Upper lobe of left lung (tissue), 6 donors: ENCODE results near the gene SRGAP3. TPM values are rescaled to one million over a fixed set of nuclear protein-coding genes. Genes with fewer than 3 reads are reported as not detected.

ENCODE experiments used
- ATAC-seq, 2 donors: fragments of 200-7000 bp; cut with Tn5 transposase; one replicate each; pipeline ENCODE4 v1.9.1; 2022; ENCODE audit warnings: mild to moderate bottlenecking in 2 of 2, moderate library complexity in 2 of 2; ENCODE audit not compliant: low FRiP score in 2 of 2
- DNase-seq, 2 donors: peaks; one replicate each; pipeline ENCODE4 v3.0.0-alpha.2; 2019 to 2020
- H3K27ac ChIP-seq, 4 donors: fragments of 200-600 bp; sonication (generic); one replicate each; pipeline ENCODE4 v1.5.1; 2016 to 2019
- H3K27me3 ChIP-seq, 4 donors: fragments of 200-600 bp; sonication (generic); one replicate each; pipeline ENCODE4 v1.5.1; 2017 to 2019
- H3K36me3 ChIP-seq, 4 donors: fragments of 200-600 bp; sonication (generic); one replicate each; pipeline ENCODE4 v1.5.1; 2016 to 2019
- H3K4me1 ChIP-seq, 4 donors: fragments of 200-600 bp; sonication (generic); one replicate each; pipeline ENCODE4 v1.5.1; 2018 to 2019
- H3K4me3 ChIP-seq, 4 donors: fragments of 200-600 bp; sonication (generic); one replicate each; pipeline ENCODE4 v1.5.1; 2017 to 2019; ENCODE audit warnings: mild to moderate bottlenecking in 2 of 4, moderate library complexity in 1 of 4
- H3K9me3 ChIP-seq, 4 donors: fragments of 200-600 bp; sonication (generic); one replicate each; pipeline ENCODE4 v1.5.1; 2018 to 2019
- CTCF ChIP-seq, 6 experiments: fragments of 450-650 bp in 4 of 6; fragments of 200-600 bp in 2 of 6; sonication (generic) in 2 of 6; IDR thresholded peaks; one replicate each; pipeline ENCODE4 v1.5.1; 2016 to 2019; ENCODE audit warnings: antibody characterized with exemption in 6 of 6
- EP300 ChIP-seq, 4 donors: sonication (generic); formaldehyde crosslinking; IDR thresholded peaks; one replicate each; pipeline ENCODE4 v1.5.1; 2017; ENCODE audit warnings: antibody characterized with exemption in 4 of 4, control low read depth in 2 of 4
- POLR2A ChIP-seq, 4 donors: fragments of 450-650 bp; IDR thresholded peaks; one replicate each; pipeline ENCODE4 v1.5.1; 2016 to 2017; ENCODE audit warnings: antibody characterized with exemption in 4 of 4, mild to moderate bottlenecking in 2 of 4
- POLR2AphosphoS5 ChIP-seq, 2 donors: sonication (generic); formaldehyde crosslinking; IDR thresholded peaks; one replicate each; pipeline ENCODE4 v1.5.1; 2017; ENCODE audit warnings: antibody characterized with exemption in 2 of 2
- WGBS, 2 donors: methylation state at CpG; one replicate each; pipeline ENCODE4 v1.1.5; 2017 to 2018; 5-methylcytosine and 5-hydroxymethylcytosine counted together
- total RNA-seq, 6 donors: library from RNA; depleted of rRNA in 4 of 6; stranded (reverse); fragments of >200 nt in 4 of 6; gene quantifications; one replicate each; pipeline versions ENCODE4 v1.1.0 to v1.2.1, GENCODE V29; 2016 to 2021
- donor health status: DM: no; HTN: no; CAD: no; lungs with moderate emphysema.
- donor health status: DM: no; HTN: yes; CAD: no; lungs with severe emphysema.

Gene SRGAP3
- total RNA-seq, 6 donors from 2014 or later = 4.6 to 29.6 (median 11.4) TPM

GRCh38 chr3:9135930-9136525 lies 113.4 kb downstream of the SRGAP3 start:
- Histone ChIP-seq H3K4me3 (peak overlapping the region in 3 of 4 donors; percentile 37 to 44 (median 43)), H3K27ac (no peak overlapping the region), H3K9me3 (peaks cover 0 to 5% (median 0%) of the 10 kb centered on the region in 4 donors), H3K4me1 (peaks cover 0 to 17% (median 3%) of the 10 kb centered on the region in 4 donors), H3K36me3 (no peaks in the 10 kb centered on the region), H3K27me3 (no peaks in the 10 kb centered on the region)
- WGBS, 2 donors = 14 to 33% methylated on average over 21 to 42 of the region's 56 CpGs
- TF ChIP-seq POLR2A (IDR thresholded peaks at IDR 0.05) = no peak
- TF ChIP-seq POLR2AphosphoS5 (IDR thresholded peaks at IDR 0.05) = no peak
- ATAC-seq (peak in 1 of 2 donors; percentile 46), DNase-seq (peak in 1 of 2 donors; percentile 84)

- WGBS, 2 donors = 89 to 98% methylated on average over 6 of the region's 6 CpGs
- TF ChIP-seq POLR2A (IDR thresholded peaks at IDR 0.05) (no peak), POLR2AphosphoS5 (IDR thresholded peaks at IDR 0.05) (no peak), EP300 (IDR thresholded peaks at IDR 0.05) (no peak), CTCF (IDR thresholded peaks at IDR 0.05) (no peak)
- peaks cover 0 to 5% (median 0%) of the 10 kb centered on the region in 4 donors for H3K9me3 ChIP-seq
- H3K27me3 ChIP-seq = no peaks in the 10 kb centered on the region
- peak overlapping the region in 2 of 4 donors; percentile 37 to 44 for H3K4me3 ChIP-seq
- DNase-seq = no peak
- H3K36me3 ChIP-seq = no peaks in the 10 kb centered on the region
- no peak for ATAC-seq
- H3K4me1 ChIP-seq = peaks cover 0 to 17% (median 3%) of the 10 kb centered on the region in 4 donors
- H3K27ac ChIP-seq = no peak overlapping the region
These were observed 113.9 kb downstream of the SRGAP3 start for GRCh38 chr3:9135526-9135925.

- Histone ChIP-seq H3K9me3 (no peaks in the 10 kb centered on the region), H3K27ac (no peak overlapping the region), H3K36me3 (no peaks in the 10 kb centered on the region), H3K4me3 (no peak overlapping the region), H3K4me1 (peaks cover 0 to 17% (median 3%) of the 10 kb centered on the region in 4 donors), H3K27me3 (no peaks in the 10 kb centered on the region)
- DNase-seq (no peak), ATAC-seq (no peak)
- TF ChIP-seq POLR2AphosphoS5 (IDR thresholded peaks at IDR 0.05) (no peak), CTCF (IDR thresholded peaks at IDR 0.05) (no peak), EP300 (IDR thresholded peaks at IDR 0.05) (no peak), POLR2A (IDR thresholded peaks at IDR 0.05) (no peak)
- 52 to 70% methylated on average over 3 of the region's 3 CpGs for WGBS, 2 donors
These were observed 115.8 kb downstream of the SRGAP3 start for GRCh38 chr3:9133656-9134055.

GRCh38 chr3:9130345-9131305 lies 118.8 kb downstream of the SRGAP3 start:
- H3K36me3 ChIP-seq = no peaks in the 10 kb centered on the region
- ATAC-seq (peak in 1 of 2 donors; percentile 10), DNase-seq (no peak)
- no peak overlapping the region for H3K4me3 ChIP-seq
- 51 to 53% methylated on average over 8 of the region's 8 CpGs for WGBS, 2 donors
- H3K27me3 ChIP-seq = no peaks in the 10 kb centered on the region
- H3K9me3 ChIP-seq = no peaks in the 10 kb centered on the region
- no peak for TF ChIP-seq CTCF (IDR thresholded peaks at IDR 0.05)
- TF ChIP-seq POLR2AphosphoS5 (IDR thresholded peaks at IDR 0.05) = no peak
- no peak for TF ChIP-seq EP300 (IDR thresholded peaks at IDR 0.05)
- TF ChIP-seq POLR2A (IDR thresholded peaks at IDR 0.05) = no peak
- H3K4me1 ChIP-seq = peaks cover 0 to 4% (median 0%) of the 10 kb centered on the region in 4 donors
- H3K27ac ChIP-seq = no peak overlapping the region

- H3K4me1 ChIP-seq = peaks cover 0 to 3% (median 0%) of the 10 kb centered on the region in 4 donors
- H3K36me3 ChIP-seq = no peaks in the 10 kb centered on the region
- TF ChIP-seq POLR2AphosphoS5 (IDR thresholded peaks at IDR 0.05) (no peak), CTCF (IDR thresholded peaks at IDR 0.05) (no peak), EP300 (IDR thresholded peaks at IDR 0.05) (no peak), POLR2A (IDR thresholded peaks at IDR 0.05) (no peak)
- 54 to 68% methylated on average over 2 of the region's 2 CpGs for WGBS, 2 donors
- no peak for ATAC-seq
- H3K27me3 ChIP-seq = no peaks in the 10 kb centered on the region
- H3K9me3 ChIP-seq = no peaks in the 10 kb centered on the region
- no peak overlapping the region for H3K4me3 ChIP-seq
- DNase-seq = no peak
- no peak overlapping the region for H3K27ac ChIP-seq
These were observed 120.1 kb downstream of the SRGAP3 start for GRCh38 chr3:9129365-9129764.
